ENCODE data around the gene TMEM151B.

Gene TMEM151B

GRCh38 chr6:44265722-44266233 is 4.5 kb upstream of the TMEM151B start:
- DNase-seq: no peak

- no peak for DNase-seq
These were observed 3.9 kb upstream of the TMEM151B start for GRCh38 chr6:44266347-44266746.

- no peak for DNase-seq
These were observed 3.0 kb upstream of the TMEM151B start for GRCh38 chr6:44267252-44267651.

- DNase-seq: peak; percentile 64
These were observed 2.1 kb upstream of the TMEM151B start for GRCh38 chr6:44268095-44268628.

GRCh38 chr6:44269178-44269920 is 901 bp upstream of the TMEM151B start:
- DNase-seq: no peak

GRCh38 chr6:44270526-44271405 is 516 bp downstream of the TMEM151B start:
- DNase-seq: peak; percentile 43

- no peak for DNase-seq
These were observed 1.1 kb downstream of the TMEM151B start for GRCh38 chr6:44271406-44271723.

GRCh38 chr6:44271914-44272313 is 1.7 kb downstream of the TMEM151B start:
- no peak for DNase-seq

GRCh38 chr6:44272529-44272928 is 2.3 kb downstream of the TMEM151B start:
- no peak for DNase-seq

GRCh38 chr6:44272999-44273566 is 2.8 kb downstream of the TMEM151B start:
- no peak for DNase-seq

- DNase-seq: no peak
These were observed 3.4 kb downstream of the TMEM151B start for GRCh38 chr6:44273617-44274016.

- DNase-seq: no peak
These were observed 5.1 kb downstream of the TMEM151B start for GRCh38 chr6:44275271-44275748.

GRCh38 chr6:44275749-44276648 is 5.7 kb downstream of the TMEM151B start:
- no peak for DNase-seq

- no peak for DNase-seq
These were observed 6.7 kb downstream of the TMEM151B start for GRCh38 chr6:44276667-44277640.

- DNase-seq: no peak
These were observed 7.5 kb downstream of the TMEM151B start for GRCh38 chr6:44277763-44278162.

GRCh38 chr6:44278315-44278714 is 8.1 kb downstream of the TMEM151B start:
- DNase-seq: no peak

GRCh38 chr6:44278774-44279697 is 8.8 kb downstream of the TMEM151B start:
- DNase-seq: no peak

GRCh38 chr6:44284121-44284520 is 13.9 kb downstream of the TMEM151B start:
- DNase-seq: no peak

- DNase-seq: no peak
These were observed 14.6 kb downstream of the TMEM151B start for GRCh38 chr6:44284867-44285266.

All from NCI-H345 (cell line).